T-cell (primary cell): ENCODE measurements around the gene GJA4. TPM values are rescaled to one million over a fixed set of nuclear protein-coding genes. Genes with fewer than 3 reads are reported as not detected.

ENCODE experiments used
- ATAC-seq, 4 experiments: fragments of 200-7000 bp in 3 of 4; fragments of 150-1000 bp in 1 of 4; cut with Tn5 transposase; replicated peaks in 1 of 4; 1 replicate in 3 of 4; 2 replicates in 1 of 4; pipeline ENCODE4 v1.10.0; 2021; ENCODE audit warnings: moderate library complexity in 3 of 4, mild to moderate bottlenecking in 2 of 4, moderate number of reproducible peaks in 1 of 4
- CTCF ChIA-PET, 2 donors: fragments of 300-600 bp; sonication (Branson Sonifier 250); formaldehyde crosslinking; loops; one replicate each; lab custom pipeline; 2022; ENCODE audit warnings: antibody characterized with exemption in 2 of 2; lab: Charles Lee
- POLR2A ChIA-PET, 2 donors: fragments of 300-600 bp; sonication (Branson Sonifier 250); formaldehyde crosslinking; loops; one replicate each; lab custom pipeline; 2022; ENCODE audit warnings: antibody characterized with exemption in 2 of 2; lab: Charles Lee
- DNase-seq, 35 experiments: peaks; one replicate each; pipeline versions ENCODE4 v3.0.0 to v3.0.0-alpha.2; 2013 to 2023
- H3K27ac ChIP-seq: one replicate; pipeline ENCODE4 v1.5.1; 2013; ENCODE audit warnings: low read length
- H3K27me3 ChIP-seq, 2 experiments: replicated peaks in 1 of 2; 1 replicate in 1 of 2; 2 replicates in 1 of 2; pipeline versions ENCODE4 v1.6.1 to v1.7.0; 2013; ENCODE audit warnings: low read length in 1 of 2, mixed read lengths in 1 of 2; ENCODE audit not compliant: control insufficient read depth in 2 of 2, insufficient read depth in 2 of 2; ENCODE audit errors: extremely low read depth in 1 of 2
- H3K36me3 ChIP-seq, 2 donors: 1 replicate in 1 of 2; 2 replicates in 1 of 2; pipeline versions ENCODE4 v1.6.1 to v1.7.0; 2013; ENCODE audit warnings: low read length in 1 of 2; ENCODE audit not compliant: control insufficient read depth in 2 of 2, insufficient read depth in 1 of 2; ENCODE audit errors: extremely low read depth in 1 of 2
- H3K4me1 ChIP-seq, 2 experiments: 1 replicate in 1 of 2; 2 replicates in 1 of 2; pipeline versions ENCODE4 v1.6.1 to v1.7.0; 2013; ENCODE audit warnings: low read length in 2 of 2, mixed read lengths in 1 of 2; ENCODE audit not compliant: insufficient read depth in 2 of 2, control insufficient read depth in 1 of 2; ENCODE audit errors: extremely low read depth in 1 of 2
- H3K4me3 ChIP-seq, 2 donors: 1 replicate in 1 of 2; 2 replicates in 1 of 2; pipeline versions ENCODE4 v1.5.1 to v1.7.0; 2013; ENCODE audit warnings: mild to moderate bottlenecking in 2 of 2, low read length in 1 of 2, moderate library complexity in 1 of 2; ENCODE audit not compliant: control insufficient read depth in 1 of 2; ENCODE audit errors: extremely low read depth in 1 of 2
- H3K9me3 ChIP-seq: 2 replicates; pipeline ENCODE4 v1.7.0; 2013
- H3K27ac Mint-ChIP-seq, 2 donors: one replicate each; pipeline ENCODE4 v1.8.0; 2020 to 2021; ENCODE audit warnings: mild to moderate bottlenecking in 2 of 2, mixed read lengths in 2 of 2
- H3K27me3 Mint-ChIP-seq, 2 donors: one replicate each; pipeline ENCODE4 v1.8.0; 2021 to 2022; ENCODE audit warnings: mixed read lengths in 2 of 2
- H3K36me3 Mint-ChIP-seq: one replicate; pipeline ENCODE4 v1.8.0; 2021; ENCODE audit warnings: mixed read lengths
- H3K4me1 Mint-ChIP-seq, 3 donors: one replicate each; pipeline ENCODE4 v1.8.0; 2020 to 2022; ENCODE audit warnings: mixed read lengths in 3 of 3, mild to moderate bottlenecking in 1 of 3
- H3K4me3 Mint-ChIP-seq, 3 donors: one replicate each; pipeline ENCODE4 v1.8.0; 2020 to 2022; ENCODE audit warnings: mild to moderate bottlenecking in 3 of 3, mixed read lengths in 3 of 3, moderate library complexity in 3 of 3
- H3K9me3 Mint-ChIP-seq, 3 donors: one replicate each; pipeline ENCODE4 v1.8.0; 2020 to 2022; ENCODE audit warnings: mixed read lengths in 3 of 3
- WGBS: methylation state at CpG from one replicate; pipeline ENCODE4 v1.1.5; 2013; ENCODE audit warnings: missing lambda C conversion rate; ENCODE audit not compliant: insufficient coverage; 5-methylcytosine and 5-hydroxymethylcytosine counted together
- total RNA-seq, 35 experiments: library from RNA in 6 of 35; stranded (reverse) in 6 of 35; fragments of 120-200 nt in 1 of 35; gene quantifications; one replicate each; pipeline versions ENCODE4 v1.2.1 to v1.2.4 and lab custom pipeline; 2013 to 2026

Gene GJA4
- total RNA-seq, 5 donors from 2014 or later (not counting 1 experiment from before 2014, with no cell fraction given), result not detected

DNA sequence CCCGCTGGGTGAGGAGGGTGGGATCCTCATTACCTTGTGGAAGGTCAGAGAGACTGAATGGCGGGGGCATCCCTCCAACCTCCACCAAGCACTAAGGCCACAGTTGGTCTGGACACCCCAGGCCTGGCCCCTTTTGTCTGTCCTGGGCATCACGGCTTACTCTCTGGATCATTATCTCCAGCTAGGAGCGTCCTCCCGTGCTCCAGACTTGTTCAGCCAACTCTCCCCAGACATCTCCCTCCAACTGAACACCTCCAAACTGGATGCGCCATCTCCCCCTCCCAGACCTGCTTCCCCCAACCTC, 45.2 kb upstream of the GJA4 start:
- DNase-seq, result no peak
- H3K9me3 Mint-ChIP-seq, result no peaks in the 10 kb centered on the region
- H3K4me1 ChIP-seq, result peaks cover 0 to 3% of the 10 kb centered on the region in 2 experiments
- H3K4me1 Mint-ChIP-seq, result peaks cover 0 to 4% (median under 1%) of the 10 kb centered on the region in 3 donors
- ATAC-seq, result no peak
- 76% methylated on average over 3 of the region's 6 CpGs for WGBS
- H3K9me3 ChIP-seq, result no peaks in the 10 kb centered on the region
- no peak overlapping the region for H3K27ac ChIP-seq
- ChIA-PET CTCF (no interaction called here), POLR2A (no interaction called here)
- no peak overlapping the region for H3K4me3 Mint-ChIP-seq
- no peaks in the 10 kb centered on the region for H3K36me3 ChIP-seq
- H3K27ac Mint-ChIP-seq, result no peak overlapping the region
- H3K4me3 ChIP-seq, result no peak overlapping the region
- H3K27me3 Mint-ChIP-seq, result peaks cover 4 to 20% of the 10 kb centered on the region in 2 donors
- peaks cover 0 to 25% of the 10 kb centered on the region in 2 experiments for H3K27me3 ChIP-seq
- H3K36me3 Mint-ChIP-seq, result no peaks in the 10 kb centered on the region

GRCh38 chr1:34749992-34750391, 42.8 kb upstream of the GJA4 start:
- Histone ChIP-seq H3K4me3 (no peak overlapping the region), H3K27ac (no peak overlapping the region), H3K4me1 (no peaks in the 10 kb centered on the region), H3K9me3 (no peaks in the 10 kb centered on the region), H3K27me3 (peaks cover 0 to 12% of the 10 kb centered on the region in 2 experiments), H3K36me3 (no peaks in the 10 kb centered on the region)
- 80% methylated on average over 5 of the region's 8 CpGs for WGBS
- H3K27ac Mint-ChIP-seq, result no peak overlapping the region
- ATAC-seq (no peak), DNase-seq (no peak)
- no peaks in the 10 kb centered on the region for H3K36me3 Mint-ChIP-seq
- no peak overlapping the region for H3K4me3 Mint-ChIP-seq
- H3K4me1 Mint-ChIP-seq, result no peaks in the 10 kb centered on the region
- no peaks in the 10 kb centered on the region for H3K9me3 Mint-ChIP-seq
- peaks cover 4 to 16% of the 10 kb centered on the region in 2 donors for H3K27me3 Mint-ChIP-seq
- ChIA-PET CTCF (no interaction called here), POLR2A (no interaction called here)

DNA sequence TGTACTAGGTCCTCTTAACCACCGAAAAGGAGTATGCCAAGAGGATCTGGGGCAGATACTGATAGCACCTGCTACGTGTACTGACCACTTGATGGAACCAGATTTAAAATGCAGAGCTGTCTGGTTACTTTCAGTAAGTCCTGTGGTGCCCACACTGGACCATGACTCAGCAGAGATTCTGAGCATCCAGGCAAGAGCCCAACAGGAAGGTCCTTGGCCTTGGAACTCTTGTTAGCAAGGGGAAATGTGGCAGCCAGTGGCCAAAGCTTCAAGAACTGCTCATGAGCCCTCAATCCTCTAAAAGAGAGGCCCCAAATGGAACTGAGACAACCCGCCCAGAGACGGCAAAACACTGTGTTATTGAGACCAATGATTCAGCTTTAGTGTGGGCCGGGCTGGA, 42.2 kb upstream of the GJA4 start:
- H3K27ac Mint-ChIP-seq, result no peak overlapping the region
- no peaks in the 10 kb centered on the region for H3K9me3 Mint-ChIP-seq
- peaks cover 4 to 16% of the 10 kb centered on the region in 2 donors for H3K27me3 Mint-ChIP-seq
- 76% methylated on average over 5 of the region's 5 CpGs for WGBS
- ChIA-PET CTCF (no interaction called here), POLR2A (no interaction called here)
- peaks cover 0 to 12% of the 10 kb centered on the region in 2 experiments for H3K27me3 ChIP-seq
- DNase-seq, result no peak
- H3K36me3 ChIP-seq, result no peaks in the 10 kb centered on the region
- no peak overlapping the region for H3K4me3 ChIP-seq
- H3K36me3 Mint-ChIP-seq, result no peaks in the 10 kb centered on the region
- ATAC-seq, result no peak
- H3K4me1 Mint-ChIP-seq, result no peaks in the 10 kb centered on the region
- no peaks in the 10 kb centered on the region for H3K4me1 ChIP-seq
- H3K4me3 Mint-ChIP-seq, result no peak overlapping the region
- H3K9me3 ChIP-seq, result no peaks in the 10 kb centered on the region
- H3K27ac ChIP-seq, result no peak overlapping the region

DNA sequence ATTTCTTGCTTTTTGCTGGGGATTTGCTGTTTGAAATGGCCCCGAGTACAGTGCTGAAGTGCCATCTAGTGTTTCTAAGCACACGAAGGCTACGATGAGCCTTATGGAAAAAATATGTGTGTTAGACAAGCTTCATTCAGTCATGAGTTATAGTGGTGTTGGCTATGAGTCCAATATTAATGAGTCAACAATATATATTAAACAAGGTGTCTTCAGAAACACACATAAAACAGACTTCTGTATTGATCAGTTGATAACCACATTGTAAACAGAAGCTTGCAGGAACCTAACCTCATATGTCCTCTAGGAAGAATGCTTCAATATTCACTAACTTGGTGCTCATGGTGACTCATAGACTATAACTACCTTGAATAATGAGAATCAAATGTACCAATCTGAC, 39.6 kb upstream of the GJA4 start:
- H3K36me3 Mint-ChIP-seq, result no peaks in the 10 kb centered on the region
- H3K36me3 ChIP-seq, result no peaks in the 10 kb centered on the region
- WGBS, result no CpG with 5 or more reads among the region's 3 CpGs
- H3K9me3 Mint-ChIP-seq, result no peaks in the 10 kb centered on the region
- ChIA-PET CTCF (no interaction called here), POLR2A (no interaction called here)
- no peak overlapping the region for H3K4me3 ChIP-seq
- H3K9me3 ChIP-seq, result no peaks in the 10 kb centered on the region
- no peak overlapping the region for H3K27ac ChIP-seq
- peaks cover 3 to 11% of the 10 kb centered on the region in 2 donors for H3K27me3 Mint-ChIP-seq
- H3K27me3 ChIP-seq, result peaks cover 0 to 6% of the 10 kb centered on the region in 2 experiments
- H3K27ac Mint-ChIP-seq, result no peak overlapping the region
- DNase-seq (no peak), ATAC-seq (no peak)
- H3K4me1 Mint-ChIP-seq, result no peaks in the 10 kb centered on the region
- H3K4me1 ChIP-seq, result no peaks in the 10 kb centered on the region
- no peak overlapping the region for H3K4me3 Mint-ChIP-seq

GRCh38 chr1:34754964-34755637, 37.7 kb upstream of the GJA4 start, which contains the start of gene GJB5:
GJB5 (plus strand) TSS chr1:34755047; CDS start chr1:34757331, 2,284 bp downstream.
- Mint-ChIP-seq H3K9me3 (no peaks in the 10 kb centered on the region), H3K36me3 (no peaks in the 10 kb centered on the region), H3K4me1 (no peaks in the 10 kb centered on the region), H3K4me3 (no peak within 1 kb of the TSS), H3K27ac (no peak within 1 kb of the TSS), H3K27me3 (peaks cover 0 to 4% of the 10 kb centered on the region in 2 donors)
- WGBS, result 89% methylated on average over 6 of the region's 13 CpGs
- H3K9me3 ChIP-seq, result no peaks in the 10 kb centered on the region
- no peak within 1 kb of the TSS for H3K4me3 ChIP-seq
- no peaks in the 10 kb centered on the region for H3K36me3 ChIP-seq
- DNase-seq (no peak), ATAC-seq (no peak)
- CTCF ChIA-PET, result no interaction called here
- POLR2A ChIA-PET, result no interaction called here
- H3K4me1 ChIP-seq, result no peaks in the 10 kb centered on the region
- peaks cover 0 to 18% of the 10 kb centered on the region in 2 experiments for H3K27me3 ChIP-seq
- H3K27ac ChIP-seq, result no peak within 1 kb of the TSS

GRCh38 chr1:34755961-34756360, 36.8 kb upstream of the GJA4 start:
- H3K9me3 ChIP-seq, result no peaks in the 10 kb centered on the region
- Mint-ChIP-seq H3K27me3 (peaks cover 0 to 4% of the 10 kb centered on the region in 2 donors), H3K36me3 (no peaks in the 10 kb centered on the region), H3K4me1 (no peaks in the 10 kb centered on the region), H3K4me3 (no peak overlapping the region), H3K9me3 (no peaks in the 10 kb centered on the region), H3K27ac (no peak overlapping the region)
- H3K4me3 ChIP-seq, result no peak overlapping the region
- peaks cover 0 to 25% of the 10 kb centered on the region in 2 experiments for H3K27me3 ChIP-seq
- H3K36me3 ChIP-seq, result no peaks in the 10 kb centered on the region
- CTCF ChIA-PET, result no interaction called here
- WGBS, result 88% methylated on average over 6 of the region's 6 CpGs
- no peak for ATAC-seq
- POLR2A ChIA-PET, result no interaction called here
- no peak overlapping the region for H3K27ac ChIP-seq
- H3K4me1 ChIP-seq, result no peaks in the 10 kb centered on the region
- DNase-seq, result no peak
